ENCODE data around the gene SPINT2. TPM values are rescaled to one million over a fixed set of nuclear protein-coding genes. Genes with fewer than 3 reads are reported as not detected.

Gene SPINT2
- total and polyA plus RNA-seq, 2 of the 13 experiments (the other 11 are each of a cell fraction or from before 2014, with no cell fraction given): 0.31 to 0.77 TPM

- peak; percentile 14; the same call in 1 of the 2 replicates for TF ChIP-seq MYC (CRISPR knock-in tag; IDR thresholded peaks at IDR 0.05; ENCODE audit: borderline replicate concordance)
- TF ChIP-seq KDM4B (CRISPR knock-in tag; IDR thresholded peaks at IDR 0.05): no peak
- TF ChIP-seq ZNF772 (CRISPR knock-in tag; IDR thresholded peaks at IDR 0.05): no peak
- TF ChIP-seq ARID2 (CRISPR knock-in tag; IDR thresholded peaks at IDR 0.05; ENCODE audit: borderline replicate concordance): no peak
- no peak for TF ChIP-seq ZNF383 (CRISPR knock-in tag; IDR thresholded peaks at IDR 0.05; ENCODE audit: borderline replicate concordance)
- TF ChIP-seq BRF2 (CRISPR knock-in tag; IDR thresholded peaks at IDR 0.05): no peak
- no peak for TF ChIP-seq SYNCRIP (IDR thresholded peaks at IDR 0.05; ENCODE audit: insufficient read depth, low read depth, low read length)
- TF ChIP-seq ZNF646 (CRISPR knock-in tag; IDR thresholded peaks at IDR 0.05): no peak
- peak; percentile 53 for TF ChIP-seq ZNF362 (CRISPR knock-in tag; IDR thresholded peaks at IDR 0.05; ENCODE audit: borderline replicate concordance)
- peak; percentile 35; the same call in 1 of the 2 replicates for TF ChIP-seq POLR2AphosphoS5 (IDR thresholded peaks at IDR 0.05; ENCODE audit: low read depth, low read length)
- no peak for TF ChIP-seq FOSL1 (CRISPR knock-in tag; IDR thresholded peaks at IDR 0.05; ENCODE audit: borderline replicate concordance)
- TF ChIP-seq NFATC3 (CRISPR knock-in tag; IDR thresholded peaks at IDR 0.05): no peak
- no peak for TF ChIP-seq NBN (conservative IDR thresholded peaks at IDR 0.05)
- TF ChIP-seq STAT6 (CRISPR knock-in tag; IDR thresholded peaks at IDR 0.05; ENCODE audit: borderline replicate concordance): no peak
- no peak for TF ChIP-seq ZNF879 (CRISPR knock-in tag; IDR thresholded peaks at IDR 0.05)
These were observed 51.5 kb downstream of the SPINT2 start, which contains the start of gene YIF1B (continued) for GRCh38 chr19:38315657-38316476.
